Smooth muscle cell (in vitro differentiated cells): ENCODE results near the gene PLXNB1. TPM values are rescaled to one million over a fixed set of nuclear protein-coding genes. Genes with fewer than 3 reads are reported as not detected.

ENCODE experiments used
- DNase-seq: peaks from one replicate; lab custom pipeline; 2025; ENCODE audit not compliant: unreplicated experiment; lab: John Stamatoyannopoulos, UW
- H2AFZ ChIP-seq: fragments of 200-600 bp; sonication (generic); 2 replicates; pipeline ENCODE4 v1.6.0; 2016; ENCODE audit warnings: antibody characterized with exemption, low read depth, mild to moderate bottlenecking
- H3F3A ChIP-seq: fragments of 200-600 bp; sonication (generic); 2 replicates; pipeline ENCODE4 v1.6.0; 2017; ENCODE audit warnings: antibody characterized with exemption, low read depth
- H3K27ac ChIP-seq: fragments of 200-600 bp; sonication (generic); 2 replicates; pipeline ENCODE4 v1.5.1; 2016; ENCODE audit warnings: low read depth, mild to moderate bottlenecking
- H3K27me3 ChIP-seq: fragments of 200-600 bp; sonication (generic); 2 replicates; pipeline ENCODE4 v1.6.1; 2016; ENCODE audit warnings: low read depth, mild to moderate bottlenecking
- H3K36me3 ChIP-seq: fragments of 200-600 bp; sonication (generic); 2 replicates; pipeline ENCODE4 v1.5.1; 2016; ENCODE audit warnings: low read depth
- H3K4me1 ChIP-seq: fragments of 200-600 bp; sonication (generic); 2 replicates; pipeline ENCODE4 v1.5.1; 2016; ENCODE audit warnings: low read depth
- H3K4me2 ChIP-seq: fragments of 200-600 bp; sonication (generic); 2 replicates; pipeline ENCODE4 v1.6.0; 2016; ENCODE audit warnings: mild to moderate bottlenecking
- H3K4me3 ChIP-seq: fragments of 200-600 bp; sonication (generic); 2 replicates; pipeline ENCODE4 v1.5.1; 2016; ENCODE audit warnings: mild to moderate bottlenecking
- H3K79me2 ChIP-seq: fragments of 200-600 bp; sonication (generic); 2 replicates; pipeline ENCODE4 v1.6.0; 2016; ENCODE audit warnings: low read depth, mild to moderate bottlenecking
- H3K9ac ChIP-seq: fragments of 200-600 bp; sonication (generic); 2 replicates; pipeline ENCODE4 v1.6.0; 2016; ENCODE audit warnings: low read depth
- H3K9me3 ChIP-seq: fragments of 200-600 bp; sonication (generic); replicated peaks from 2 replicates; pipeline ENCODE4 v1.5.1; 2016; ENCODE audit warnings: low read depth
- H4K20me1 ChIP-seq: fragments of 200-600 bp; sonication (generic); 2 replicates; pipeline ENCODE4 v1.6.0; 2016; ENCODE audit warnings: low read depth
- WGBS: methylation state at CpG from one replicate; pipeline ENCODE4 v1.1.7; 2016; ENCODE audit warnings: low lambda C conversion rate; 5-methylcytosine and 5-hydroxymethylcytosine counted together
- polyA plus RNA-seq: library from polyadenylated mRNA; unstranded; fragments of >200 nt; fragmentation: Nextera tagmentation; extraction: Ambion mirVana; gene quantifications from 2 replicates; pipeline ENCODE4 v1.2.1, GENCODE V29; 2016
- total RNA-seq: library from RNA; depleted of rRNA; stranded (reverse); fragments of >200 nt; gene quantifications from 2 replicates; pipeline ENCODE4 v1.2.3, GENCODE V29; 2014
- TF ChIP-seq, protein P1 (sequence below): fragments of 200-600 bp; sonication (generic); IDR thresholded peaks from 2 replicates; pipeline ENCODE4 v1.5.1; 2017; ENCODE audit warnings: borderline replicate concordance, mild to moderate bottlenecking, antibody characterized with exemption; ENCODE audit not compliant: insufficient read depth, poor library complexity, severe bottlenecking

PLXNB1 gene
- total and polyA plus RNA-seq, 2 experiments from 2014 or later = 15.5 to 26.9 TPM

DNA sequence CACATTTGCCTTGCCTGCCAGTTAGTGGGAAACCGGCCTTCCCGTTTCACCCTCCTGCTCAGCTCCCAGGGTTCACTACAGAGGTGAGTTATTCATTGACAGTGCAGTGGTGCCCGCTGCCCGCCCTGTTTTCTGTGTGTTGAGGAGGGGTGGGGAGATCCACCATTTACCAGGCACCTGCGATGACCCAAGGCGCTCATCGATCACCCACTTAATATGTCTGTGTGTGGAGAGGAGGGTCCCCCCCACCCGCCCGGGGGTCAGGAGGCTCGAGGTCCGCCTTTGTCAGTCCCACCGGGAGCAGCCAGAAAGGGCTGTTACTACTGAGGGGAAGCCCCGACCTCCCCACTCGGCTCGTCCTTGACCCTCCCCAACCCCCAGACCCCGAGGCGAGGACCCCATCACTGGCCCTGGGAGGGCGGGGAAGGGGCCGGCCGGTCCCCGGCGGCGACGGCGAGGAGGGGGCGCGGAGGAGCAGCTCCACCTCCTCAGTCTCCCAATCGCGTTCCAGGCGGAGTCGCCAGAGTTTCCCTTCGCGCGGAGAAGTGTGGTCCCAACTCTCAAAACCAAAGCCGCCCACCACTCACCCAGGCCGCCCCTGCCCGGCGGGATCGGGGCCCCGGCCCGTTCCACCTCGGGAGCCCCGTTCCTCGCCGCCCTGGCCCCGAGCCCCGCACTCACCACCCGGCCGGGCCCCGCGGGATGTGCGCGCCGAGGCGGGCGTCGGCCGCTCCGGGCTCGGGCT, 1.1 kb downstream of the PLXNB1 start:
- Histone ChIP-seq H3K36me3 (no peaks in the 10 kb centered on the region), H3K4me2 (peak overlapping the region; percentile 90), H3K4me3 (peak overlapping the region; percentile 87), H3K27me3 (no peaks in the 10 kb centered on the region), H4K20me1 (peaks cover 43% of the 10 kb centered on the region), H3K79me2 (peaks cover 27% of the 10 kb centered on the region), H3K4me1 (peaks cover 15% of the 10 kb centered on the region), H3K27ac (peak overlapping the region; percentile 2), H3K9ac (peak overlapping the region; percentile 73), H3K9me3 (no peaks in the 10 kb centered on the region), H2AFZ (peak overlapping the region; percentile 66), H3F3A (peaks cover 5% of the 10 kb centered on the region)
- TF ChIP-seq, protein P1, sequence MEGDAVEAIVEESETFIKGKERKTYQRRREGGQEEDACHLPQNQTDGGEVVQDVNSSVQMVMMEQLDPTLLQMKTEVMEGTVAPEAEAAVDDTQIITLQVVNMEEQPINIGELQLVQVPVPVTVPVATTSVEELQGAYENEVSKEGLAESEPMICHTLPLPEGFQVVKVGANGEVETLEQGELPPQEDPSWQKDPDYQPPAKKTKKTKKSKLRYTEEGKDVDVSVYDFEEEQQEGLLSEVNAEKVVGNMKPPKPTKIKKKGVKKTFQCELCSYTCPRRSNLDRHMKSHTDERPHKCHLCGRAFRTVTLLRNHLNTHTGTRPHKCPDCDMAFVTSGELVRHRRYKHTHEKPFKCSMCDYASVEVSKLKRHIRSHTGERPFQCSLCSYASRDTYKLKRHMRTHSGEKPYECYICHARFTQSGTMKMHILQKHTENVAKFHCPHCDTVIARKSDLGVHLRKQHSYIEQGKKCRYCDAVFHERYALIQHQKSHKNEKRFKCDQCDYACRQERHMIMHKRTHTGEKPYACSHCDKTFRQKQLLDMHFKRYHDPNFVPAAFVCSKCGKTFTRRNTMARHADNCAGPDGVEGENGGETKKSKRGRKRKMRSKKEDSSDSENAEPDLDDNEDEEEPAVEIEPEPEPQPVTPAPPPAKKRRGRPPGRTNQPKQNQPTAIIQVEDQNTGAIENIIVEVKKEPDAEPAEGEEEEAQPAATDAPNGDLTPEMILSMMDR = no peak
- peak; percentile 33 for DNase-seq
- 2% methylated on average over 24 of the region's 60 CpGs for whole genome bisulfite sequencing

DNA sequence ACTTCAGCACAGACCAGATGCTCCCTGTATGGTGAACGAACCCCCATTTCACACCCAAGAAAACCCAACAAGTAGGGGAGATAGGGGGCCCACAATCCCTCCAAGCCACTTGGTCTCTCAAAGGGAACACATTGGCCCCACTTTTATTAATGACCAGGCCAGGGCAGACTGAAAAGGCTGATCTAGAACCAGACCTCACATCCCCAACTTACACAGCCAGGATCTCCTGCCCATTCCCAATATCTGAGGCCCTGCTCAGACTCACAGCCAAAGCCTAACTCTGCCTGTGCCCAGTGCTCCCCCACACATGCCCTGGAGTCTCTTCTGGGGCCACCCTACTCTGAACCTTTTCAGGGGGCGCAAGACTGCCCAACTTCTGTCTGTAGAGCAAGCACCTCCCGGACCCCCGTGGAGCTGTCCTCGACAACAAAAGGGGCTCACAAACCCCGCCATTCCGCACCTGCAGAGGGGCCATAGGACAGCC, 1.8 kb downstream of the PLXNB1 start:
- H3F3A ChIP-seq = peaks cover 5% of the 10 kb centered on the region
- no peaks in the 10 kb centered on the region for H3K9me3 ChIP-seq
- no peak overlapping the region for H3K27ac ChIP-seq
- H3K79me2 ChIP-seq = peaks cover 27% of the 10 kb centered on the region
- H3K4me3 ChIP-seq = peak overlapping the region; percentile 87
- peaks cover 49% of the 10 kb centered on the region for H4K20me1 ChIP-seq
- no peak overlapping the region for H3K9ac ChIP-seq
- peaks cover 15% of the 10 kb centered on the region for H3K4me1 ChIP-seq
- DNase-seq = no peak
- peak overlapping the region; percentile 90 for H3K4me2 ChIP-seq
- TF ChIP-seq, protein P1 = no peak
- H3K36me3 ChIP-seq = no peaks in the 10 kb centered on the region
- no peak overlapping the region for H2AFZ ChIP-seq
- no peaks in the 10 kb centered on the region for H3K27me3 ChIP-seq
- 62% methylated on average over 7 of the region's 7 CpGs for WGBS

- H2AFZ ChIP-seq = no peak overlapping the region
- H3K9me3 ChIP-seq = no peaks in the 10 kb centered on the region
- TF ChIP-seq, protein P1 = no peak
- H3K4me3 ChIP-seq = peak overlapping the region; percentile 87
- H3K9ac ChIP-seq = no peak overlapping the region
- peaks cover 12% of the 10 kb centered on the region for H3K4me1 ChIP-seq
- no peaks in the 10 kb centered on the region for H3K27me3 ChIP-seq
- DNase-seq = no peak
- peak overlapping the region; percentile 90 for H3K4me2 ChIP-seq
- peaks cover 5% of the 10 kb centered on the region for H3F3A ChIP-seq
- no peak overlapping the region for H3K27ac ChIP-seq
- peaks cover 27% of the 10 kb centered on the region for H3K79me2 ChIP-seq
- H4K20me1 ChIP-seq = peaks cover 54% of the 10 kb centered on the region
- no peaks in the 10 kb centered on the region for H3K36me3 ChIP-seq
- WGBS = 89% methylated on average over 9 of the region's 9 CpGs
These were observed 2.3 kb downstream of the PLXNB1 start for GRCh38 chr3:48427630-48427962.
